ENCODE measurements around the gene ZNF425. TPM values are rescaled to one million over a fixed set of nuclear protein-coding genes. Genes with fewer than 3 reads are reported as not detected.

The ZNF425 gene, protein sequence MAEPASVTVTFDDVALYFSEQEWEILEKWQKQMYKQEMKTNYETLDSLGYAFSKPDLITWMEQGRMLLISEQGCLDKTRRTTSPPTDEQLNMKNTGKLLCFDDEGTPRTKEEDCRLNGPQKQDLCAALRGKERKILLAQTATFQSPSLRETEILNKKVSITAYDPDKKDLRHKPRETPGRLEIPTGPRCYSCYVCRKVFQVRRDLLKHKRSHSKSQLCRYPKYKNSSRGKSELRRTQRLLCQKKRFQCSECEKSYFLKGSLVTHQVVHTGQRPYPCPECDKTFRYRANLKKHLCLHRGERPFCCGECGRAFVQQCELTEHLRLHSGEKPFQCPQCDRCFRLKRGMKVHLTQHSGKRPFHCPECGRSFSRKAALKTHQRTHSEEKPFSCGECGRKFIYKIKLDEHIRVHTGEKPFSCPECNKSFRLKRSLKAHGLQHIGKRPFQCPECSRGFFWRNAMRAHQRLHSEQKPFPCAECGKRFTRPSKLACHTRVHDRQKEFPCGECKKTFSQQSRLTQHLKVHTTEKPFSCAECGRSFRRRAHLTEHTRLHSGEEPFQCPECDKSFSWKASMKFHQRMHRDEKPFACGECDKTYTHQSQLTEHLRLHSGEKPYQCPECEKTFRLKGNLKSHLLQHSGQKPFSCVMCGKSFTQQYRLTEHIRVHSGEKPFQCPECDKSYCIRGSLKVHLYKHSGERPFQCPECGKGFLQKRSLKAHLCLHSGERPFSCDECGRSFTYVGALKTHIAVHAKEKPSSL
- 5.2 and 5.9 TPM in 2 replicates for total RNA-seq (2021)
- percentile 51 among the genes with signal in this experiment for Bru-seq, nascent RNA
- BruChase-seq, experiment 1, labeled RNA remaining after a 2-hour chase = percentile 51 among the genes with signal in this experiment
- percentile 58 among the genes with signal in this experiment for BruChase-seq, experiment 2, labeled RNA remaining after a 6-hour chase
- long read RNA-seq, transcript ZNF425-201 (4 exons, 3,220 nt) = major isoform, 10 of 12 reads
- long read RNA-seq, partial matches to known transcripts = 0 of 12 reads
- long read RNA-seq, other reads (novel, unspliced or antisense) = 2 of 12 reads

DNA sequence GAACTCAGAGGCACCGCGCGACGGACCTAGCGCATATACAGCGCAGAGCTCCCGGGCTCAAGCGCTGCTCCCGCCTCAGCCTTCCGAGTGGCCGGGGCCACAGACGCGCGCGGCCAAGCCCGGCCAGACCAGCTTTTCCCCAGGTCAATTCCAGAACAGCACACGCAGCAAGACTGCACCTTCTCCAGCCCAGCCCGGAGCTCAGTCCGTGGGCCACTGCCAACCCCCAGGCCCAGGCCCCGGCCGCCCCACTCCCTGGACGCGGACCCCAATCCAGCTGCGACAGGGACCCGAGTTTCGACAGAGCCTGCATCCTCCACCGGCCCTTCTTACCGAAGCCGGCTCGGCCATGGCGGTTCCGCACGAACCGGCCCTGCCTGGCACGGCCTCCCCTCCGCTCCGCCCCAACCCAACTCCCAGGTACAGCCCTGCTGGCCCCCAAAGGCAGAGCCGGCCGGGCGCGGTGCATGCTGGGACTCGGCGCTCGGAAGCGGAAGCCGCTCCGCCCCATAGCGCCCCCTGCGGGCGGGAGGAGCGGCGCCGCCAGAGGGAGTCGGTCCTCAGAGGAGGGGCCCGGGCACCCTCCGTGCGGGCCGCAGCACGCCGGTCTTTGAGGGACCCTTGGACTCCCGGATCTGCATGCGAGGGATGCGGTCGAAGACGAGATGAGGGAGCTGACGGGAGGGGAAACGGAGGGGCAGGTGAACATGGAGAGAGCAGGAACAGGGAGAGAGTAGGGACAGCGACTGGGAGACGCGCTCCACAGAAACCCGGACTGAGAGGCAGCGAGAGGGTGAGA lies at the start of gene ZNF425:
ZNF425 (minus strand) TSS at position 462 of the 799 bp plus-strand sequence; CDS start at position 351, 111 bp downstream.
- H3K4me3 ChIP-seq = peak within 1 kb of the TSS; percentile 92
- TF ChIP-seq, protein P1, sequence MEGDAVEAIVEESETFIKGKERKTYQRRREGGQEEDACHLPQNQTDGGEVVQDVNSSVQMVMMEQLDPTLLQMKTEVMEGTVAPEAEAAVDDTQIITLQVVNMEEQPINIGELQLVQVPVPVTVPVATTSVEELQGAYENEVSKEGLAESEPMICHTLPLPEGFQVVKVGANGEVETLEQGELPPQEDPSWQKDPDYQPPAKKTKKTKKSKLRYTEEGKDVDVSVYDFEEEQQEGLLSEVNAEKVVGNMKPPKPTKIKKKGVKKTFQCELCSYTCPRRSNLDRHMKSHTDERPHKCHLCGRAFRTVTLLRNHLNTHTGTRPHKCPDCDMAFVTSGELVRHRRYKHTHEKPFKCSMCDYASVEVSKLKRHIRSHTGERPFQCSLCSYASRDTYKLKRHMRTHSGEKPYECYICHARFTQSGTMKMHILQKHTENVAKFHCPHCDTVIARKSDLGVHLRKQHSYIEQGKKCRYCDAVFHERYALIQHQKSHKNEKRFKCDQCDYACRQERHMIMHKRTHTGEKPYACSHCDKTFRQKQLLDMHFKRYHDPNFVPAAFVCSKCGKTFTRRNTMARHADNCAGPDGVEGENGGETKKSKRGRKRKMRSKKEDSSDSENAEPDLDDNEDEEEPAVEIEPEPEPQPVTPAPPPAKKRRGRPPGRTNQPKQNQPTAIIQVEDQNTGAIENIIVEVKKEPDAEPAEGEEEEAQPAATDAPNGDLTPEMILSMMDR (conservative IDR thresholded peaks at IDR 0.05) = peak; percentile 97
- no peak for TF ChIP-seq EZH2 (IDR thresholded peaks at IDR 0.05; ENCODE audit: low read depth)
- DNase-seq = peak; percentile 82 to 97
- H2AFZ ChIP-seq = peak within 1 kb of the TSS; percentile 97
- peaks cover 17% of the 10 kb centered on the region for H3K4me1 ChIP-seq (replicated peaks; ENCODE audit: insufficient read depth)
- H3K79me2 ChIP-seq (ENCODE audit: low read depth) = peaks cover 41% of the 10 kb centered on the region
- no peaks in the 10 kb centered on the region for H3K27me3 ChIP-seq (ENCODE audit: insufficient read depth, low read depth)
- ChIA-PET POLR2A (ENCODE audit: unreplicated experiment) (interaction anchor here (0.5 to 0.6 kb wide), 4 partner anchors 8 to 107 kb away, joined by 3 to 5 read pairs (median 3); no protein-coding TSS in a partner anchor), CTCF (interaction anchor here (0.6 to 2.1 kb wide), 6 partner anchors 21 to 187 kb away, joined by 3 to 10 read pairs (median 4); partner anchors contain the start of genes ZNF282 and ZNF398)
- intact Hi-C loops (cut with micrococcal nuclease; ENCODE audit: unreplicated experiment) = loop anchor here (1.0 kb wide), 6 partner anchors 21 to 159 kb away; partner anchors contain the start of genes ZNF212, ZNF282 and ZNF398
- no peaks in the 10 kb centered on the region for H4K20me1 ChIP-seq (ENCODE audit: insufficient read depth)
- no peaks in the 10 kb centered on the region for H3K9me2 ChIP-seq (ENCODE audit: insufficient read depth)
- BruUV-seq (replicated peaks) = no TSS peak
- H3K9me3 ChIP-seq (ENCODE audit: insufficient read depth, low read depth) = 0 out of 2 replicates have a peak, but pooled peaks cover 5% of the 10 kb centered on the region
- peaks cover 14% of the 10 kb centered on the region for H3K36me3 ChIP-seq (ENCODE audit: low read depth)
- peak within 1 kb of the TSS; percentile 64 for H3K27ac ChIP-seq
- peak within 1 kb of the TSS; percentile 78 for H3K4me2 ChIP-seq
- H3F3A ChIP-seq (ENCODE audit: insufficient read depth, low read depth) = peaks cover 8% of the 10 kb centered on the region; the same call in 1 of the 2 replicates

DNA sequence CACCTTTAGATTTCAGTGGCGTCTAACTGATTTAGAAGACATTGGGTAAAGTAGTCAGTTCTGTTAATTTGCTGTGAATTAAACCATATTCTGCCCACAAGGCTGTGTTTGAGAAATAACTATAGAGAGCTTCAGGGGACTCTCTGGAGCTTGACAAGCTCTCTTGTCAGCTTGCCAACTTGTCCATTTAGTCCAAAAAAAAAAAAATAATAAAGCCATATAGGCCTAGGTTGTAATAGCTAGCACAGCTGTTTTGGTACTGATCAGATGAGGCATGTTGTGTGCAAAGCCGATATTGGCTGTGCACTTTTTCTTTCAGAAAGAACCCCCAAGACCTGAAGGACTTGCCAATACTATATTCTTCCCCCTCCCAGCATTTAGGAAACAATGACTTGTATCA lies 49.0 kb upstream of the ZNF425 start:
- intact Hi-C loops (cut with micrococcal nuclease; ENCODE audit: unreplicated experiment) = no loop called here
- H4K20me1 ChIP-seq (ENCODE audit: insufficient read depth) = no peaks in the 10 kb centered on the region
- H3F3A ChIP-seq (ENCODE audit: insufficient read depth, low read depth) = peaks cover 23% of the 10 kb centered on the region
- H3K79me2 ChIP-seq (ENCODE audit: low read depth) = no peaks in the 10 kb centered on the region
- ChIA-PET CTCF (no interaction called here), POLR2A (ENCODE audit: unreplicated experiment) (no interaction called here)
- TF ChIP-seq, protein P1 (conservative IDR thresholded peaks at IDR 0.05) = no peak
- no peak for TF ChIP-seq EZH2 (IDR thresholded peaks at IDR 0.05; ENCODE audit: low read depth)
- H3K4me2 ChIP-seq = no peak overlapping the region
- no peaks in the 10 kb centered on the region for H3K27me3 ChIP-seq (ENCODE audit: insufficient read depth, low read depth)
- no peak overlapping the region for H2AFZ ChIP-seq
- H3K4me1 ChIP-seq (replicated peaks; ENCODE audit: insufficient read depth) = peaks cover 17% of the 10 kb centered on the region
- no TSS peak for BruUV-seq (replicated peaks)
- peaks cover 19% of the 10 kb centered on the region for H3K36me3 ChIP-seq (ENCODE audit: low read depth)
- no peaks in the 10 kb centered on the region for H3K9me2 ChIP-seq (ENCODE audit: insufficient read depth)
- H3K27ac ChIP-seq = no peak overlapping the region
- H3K9me3 ChIP-seq (ENCODE audit: insufficient read depth, low read depth) = no peaks in the 10 kb centered on the region
- H3K4me3 ChIP-seq = no peak overlapping the region
- DNase-seq = no peak
